ENCODE results near the gene SMIM41.

SMIM41 gene

DNA sequence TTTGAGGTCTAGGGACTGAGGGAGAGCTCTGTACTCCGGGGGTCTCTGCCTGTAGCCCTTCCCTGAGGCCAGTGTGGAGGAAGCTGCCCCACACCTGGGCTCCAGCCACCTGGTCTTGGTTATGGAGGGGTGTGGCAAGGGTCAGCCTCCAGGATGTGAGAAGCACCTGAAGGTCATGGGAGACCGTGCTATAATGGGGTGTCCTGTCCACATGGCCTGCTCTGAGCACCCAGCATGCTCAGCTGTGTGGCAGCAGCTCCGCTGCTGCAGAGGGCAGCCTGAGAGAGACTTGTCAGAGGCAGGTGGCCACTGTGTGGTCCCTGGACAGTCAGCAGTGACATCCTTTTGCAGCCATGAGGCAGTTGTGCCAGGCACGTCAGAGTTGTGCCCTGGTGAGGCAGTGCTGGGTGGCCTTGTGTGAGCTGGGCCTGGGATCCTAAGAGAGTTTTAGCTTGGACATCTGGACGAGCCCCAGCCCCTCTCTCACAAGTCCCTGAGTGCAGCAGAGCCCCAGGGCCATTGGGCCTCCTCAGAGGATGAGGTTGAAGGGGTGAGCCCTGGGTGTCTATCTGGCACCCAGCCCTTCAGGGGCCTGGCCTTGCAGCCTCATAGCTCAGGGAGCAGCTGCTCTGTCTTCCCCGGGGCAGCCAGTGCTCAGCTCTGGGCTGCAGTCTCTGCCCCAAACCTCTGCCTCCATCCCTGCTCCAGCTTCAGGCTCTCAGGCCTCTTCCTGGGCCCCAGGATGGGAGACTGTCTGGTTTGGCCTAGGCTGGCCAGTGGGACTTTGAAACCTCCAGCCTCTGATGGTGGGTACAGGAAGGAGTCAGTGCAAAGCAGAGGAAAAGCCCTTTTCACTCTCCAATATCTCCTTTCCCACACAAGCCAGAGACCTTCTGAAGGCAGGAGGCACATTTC is 17.1 kb upstream of the SMIM41 start:
- DNase-seq = no peak
- Histone ChIP-seq H3K9me3 (no peaks in the 10 kb centered on the region), H3K4me3 (ENCODE audit: low read depth, low read length) (no peak overlapping the region), H3K36me3 (peaks cover 15% of the 10 kb centered on the region), H3K4me1 (peaks cover 21% of the 10 kb centered on the region), H3K27me3 (no peaks in the 10 kb centered on the region)
- TF ChIP-seq, protein P1, sequence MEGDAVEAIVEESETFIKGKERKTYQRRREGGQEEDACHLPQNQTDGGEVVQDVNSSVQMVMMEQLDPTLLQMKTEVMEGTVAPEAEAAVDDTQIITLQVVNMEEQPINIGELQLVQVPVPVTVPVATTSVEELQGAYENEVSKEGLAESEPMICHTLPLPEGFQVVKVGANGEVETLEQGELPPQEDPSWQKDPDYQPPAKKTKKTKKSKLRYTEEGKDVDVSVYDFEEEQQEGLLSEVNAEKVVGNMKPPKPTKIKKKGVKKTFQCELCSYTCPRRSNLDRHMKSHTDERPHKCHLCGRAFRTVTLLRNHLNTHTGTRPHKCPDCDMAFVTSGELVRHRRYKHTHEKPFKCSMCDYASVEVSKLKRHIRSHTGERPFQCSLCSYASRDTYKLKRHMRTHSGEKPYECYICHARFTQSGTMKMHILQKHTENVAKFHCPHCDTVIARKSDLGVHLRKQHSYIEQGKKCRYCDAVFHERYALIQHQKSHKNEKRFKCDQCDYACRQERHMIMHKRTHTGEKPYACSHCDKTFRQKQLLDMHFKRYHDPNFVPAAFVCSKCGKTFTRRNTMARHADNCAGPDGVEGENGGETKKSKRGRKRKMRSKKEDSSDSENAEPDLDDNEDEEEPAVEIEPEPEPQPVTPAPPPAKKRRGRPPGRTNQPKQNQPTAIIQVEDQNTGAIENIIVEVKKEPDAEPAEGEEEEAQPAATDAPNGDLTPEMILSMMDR (IDR thresholded peaks at IDR 0.05; ENCODE audit: low read depth, low read length) = no peak

DNA sequence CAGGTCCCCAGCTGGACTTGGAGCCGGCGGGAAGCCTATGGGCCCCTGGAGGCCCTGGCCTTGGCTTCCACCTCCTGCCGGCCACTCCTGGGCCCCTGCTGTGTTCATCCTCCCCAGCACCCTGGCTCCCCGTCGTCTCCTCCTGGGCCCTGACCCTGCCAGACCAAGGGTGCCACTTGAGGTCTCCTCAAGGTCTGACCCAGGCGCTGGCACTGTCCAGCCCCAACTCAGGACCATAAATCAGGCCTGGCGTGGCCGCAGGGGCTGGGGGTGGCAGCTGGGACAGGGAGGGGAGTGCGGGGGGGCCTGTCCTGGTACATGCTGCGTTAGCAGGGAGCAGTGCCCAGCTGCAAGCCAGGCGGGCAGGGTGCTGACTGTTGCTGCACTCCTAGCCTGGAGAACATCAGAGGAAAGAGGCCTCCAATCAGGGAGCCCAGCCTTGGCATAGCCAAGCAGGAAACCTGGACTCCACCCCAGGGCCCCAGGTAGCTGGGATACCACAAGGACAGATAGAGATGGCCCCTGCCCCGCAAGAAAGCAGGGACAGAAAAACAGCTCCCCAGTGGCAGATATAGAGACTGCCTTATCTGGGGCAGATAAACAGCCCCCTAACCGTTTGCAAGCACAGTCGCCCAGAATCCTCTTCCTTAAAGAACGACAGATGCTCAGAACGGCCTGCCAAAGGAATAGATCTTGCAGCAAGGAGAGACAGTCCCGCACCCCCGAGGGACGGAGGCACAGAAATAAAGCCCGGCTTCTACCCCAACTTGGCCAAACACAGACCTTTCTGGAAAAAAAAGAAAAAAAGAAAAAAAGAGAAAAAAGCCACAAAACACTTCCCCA is 16.2 kb upstream of the SMIM41 start:
- no peaks in the 10 kb centered on the region for H3K9me3 ChIP-seq
- TF ChIP-seq, protein P1 (IDR thresholded peaks at IDR 0.05; ENCODE audit: low read depth, low read length) = no peak
- H3K4me1 ChIP-seq = peaks cover 16% of the 10 kb centered on the region
- H3K27me3 ChIP-seq = no peaks in the 10 kb centered on the region
- DNase-seq = no peak
- no peak overlapping the region for H3K4me3 ChIP-seq (ENCODE audit: low read depth, low read length)
- H3K36me3 ChIP-seq = peaks cover 6% of the 10 kb centered on the region

DNA sequence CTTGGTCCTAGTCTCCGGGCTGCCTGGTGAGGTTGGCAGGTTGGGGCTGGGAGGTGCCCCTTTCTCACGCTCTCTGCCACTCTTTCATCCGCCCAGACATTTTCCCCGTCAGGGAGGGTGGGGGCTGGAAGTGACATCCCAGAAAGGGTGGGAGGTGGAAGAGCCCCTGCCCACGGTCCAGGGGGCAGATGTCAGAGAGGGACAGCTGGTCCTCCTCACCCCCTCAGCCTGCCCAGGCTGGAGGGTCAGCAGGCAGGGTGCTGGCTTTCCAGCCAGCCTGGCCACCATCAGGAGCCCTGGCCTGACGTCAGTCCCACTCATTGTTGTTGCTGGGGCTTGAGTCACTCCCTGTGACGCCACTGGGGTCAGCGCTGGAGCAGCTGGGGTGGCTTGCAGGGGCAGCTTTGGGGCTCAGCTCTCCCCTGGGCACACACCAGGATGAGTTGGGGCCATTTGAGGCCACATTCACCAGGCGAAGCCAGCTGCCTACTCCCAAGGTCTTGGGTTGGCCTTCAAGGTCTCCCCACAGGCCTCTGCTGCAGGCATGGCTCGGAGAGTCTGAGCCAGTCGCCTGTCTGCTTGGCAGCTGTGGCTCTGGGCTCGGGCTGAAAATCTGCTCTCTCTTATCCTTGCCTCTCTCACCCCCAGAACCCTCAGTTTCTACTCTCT is 15.4 kb upstream of the SMIM41 start:
- TF ChIP-seq, protein P1 (IDR thresholded peaks at IDR 0.05; ENCODE audit: low read depth, low read length) = no peak
- no peaks in the 10 kb centered on the region for H3K9me3 ChIP-seq
- no peak for DNase-seq
- H3K27me3 ChIP-seq = no peaks in the 10 kb centered on the region
- H3K4me1 ChIP-seq = peaks cover 8% of the 10 kb centered on the region
- H3K4me3 ChIP-seq (ENCODE audit: low read depth, low read length) = no peak overlapping the region
- peaks cover under 1% of the 10 kb centered on the region for H3K36me3 ChIP-seq

DNA sequence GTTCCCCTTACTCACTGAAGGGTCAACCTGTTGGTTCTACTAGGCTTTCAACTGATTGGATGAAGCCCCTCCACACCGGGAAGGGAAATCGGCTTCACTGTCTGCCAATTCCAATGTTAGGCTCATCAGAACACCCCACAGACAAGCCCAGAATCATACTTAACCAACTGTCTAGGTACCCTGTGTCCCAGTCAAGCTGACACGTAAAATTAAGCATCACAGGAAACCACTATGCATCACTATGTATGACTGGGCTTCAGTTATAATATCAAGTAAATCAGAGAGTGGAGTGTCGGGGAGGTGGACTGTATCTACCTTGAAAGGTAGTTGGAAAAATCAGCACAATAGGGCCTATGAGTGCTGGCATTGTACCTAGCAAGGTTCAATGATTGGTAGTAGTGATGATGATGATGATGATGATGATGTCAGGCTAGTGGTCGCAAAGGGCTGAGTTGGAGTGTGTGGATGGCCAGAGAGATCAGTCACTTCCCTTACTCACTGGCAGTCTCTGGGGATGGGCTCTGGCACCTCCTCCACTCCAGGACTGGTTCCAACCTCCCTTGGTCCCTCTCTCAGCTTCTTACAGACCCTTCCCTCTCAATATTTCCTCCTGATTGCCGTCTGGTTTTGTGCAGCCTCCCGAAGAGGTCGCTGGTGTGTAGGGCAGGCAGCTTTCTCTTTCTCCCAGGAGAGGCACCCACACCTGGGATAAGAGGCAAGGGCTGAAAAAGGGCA is 13.0 kb upstream of the SMIM41 start:
- Histone ChIP-seq H3K4me3 (ENCODE audit: low read depth, low read length) (no peak overlapping the region), H3K4me1 (peaks cover 8% of the 10 kb centered on the region), H3K36me3 (no peaks in the 10 kb centered on the region), H3K9me3 (no peaks in the 10 kb centered on the region), H3K27me3 (no peaks in the 10 kb centered on the region)
- TF ChIP-seq, protein P1 (IDR thresholded peaks at IDR 0.05; ENCODE audit: low read depth, low read length) = peak; percentile 53
- no peak for DNase-seq

DNA sequence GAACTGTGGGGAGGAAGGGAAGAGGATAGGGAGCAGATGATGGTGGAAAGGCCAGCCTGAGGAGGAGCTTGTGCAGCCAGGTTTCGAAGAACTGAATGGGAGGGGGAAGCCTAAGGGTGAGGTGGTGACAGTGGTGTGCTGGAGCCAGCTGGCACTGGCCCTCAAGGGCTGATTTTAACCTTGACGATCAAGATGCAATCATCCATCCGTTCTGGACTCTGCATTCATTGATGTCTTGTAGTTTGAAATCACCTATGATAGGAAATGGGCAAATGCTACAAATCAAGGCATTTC is 12.5 kb upstream of the SMIM41 start:
- no peak overlapping the region for H3K4me3 ChIP-seq (ENCODE audit: low read depth, low read length)
- H3K9me3 ChIP-seq = no peaks in the 10 kb centered on the region
- TF ChIP-seq, protein P1 (IDR thresholded peaks at IDR 0.05; ENCODE audit: low read depth, low read length) = no peak
- H3K4me1 ChIP-seq = peaks cover 8% of the 10 kb centered on the region
- peaks cover 2% of the 10 kb centered on the region for H3K36me3 ChIP-seq
- no peaks in the 10 kb centered on the region for H3K27me3 ChIP-seq
- DNase-seq = no peak
